ENCODE data around the gene CTNND1. TPM values are rescaled to one million over a fixed set of nuclear protein-coding genes. Genes with fewer than 3 reads are reported as not detected.

The CTNND1 gene
- total and polyA plus RNA-seq, 2 of the 8 experiments (the other 6 are each of a cell fraction or from before 2014, with no cell fraction given) = 91.9 to 164 TPM

- Histone ChIP-seq H2BK20ac (ENCODE audit: low read length) (no peak overlapping the region), H4K8ac (ENCODE audit: extremely low read depth, insufficient read depth, low read length) (no peak overlapping the region; the same call in 1 of the 2 replicates), H4K20me1 (replicated peaks in 1 of 2; ENCODE audit: control insufficient read depth in 1 of 2, insufficient read depth in 2 of 2, low read length in 2 of 2) (peaks cover 3 to 5% of the 10 kb centered on the region in 2 experiments), H2AK5ac (ENCODE audit: low read depth, low read length) (no peak overlapping the region), H3K18ac (ENCODE audit: extremely low read depth, low read length) (no peak overlapping the region), H2BK12ac (ENCODE audit: low read depth, low read length) (no peak overlapping the region), H3K23me2 (ENCODE audit: low read depth, low read length) (no peaks in the 10 kb centered on the region), H3K14ac (ENCODE audit: insufficient read length) (no peak overlapping the region), H2BK120ac (replicated peaks; ENCODE audit: low read depth, low read length) (no peak overlapping the region), H3K9me3 (ENCODE audit: insufficient read depth in 2 of 2, low read depth in 1 of 2, low read length in 1 of 2) (no peaks in the 10 kb centered on the region), H2BK5ac (ENCODE audit: low read depth, low read length) (no peak overlapping the region), H3K4ac (replicated peaks; ENCODE audit: insufficient read length, low read depth, low read length) (no peak overlapping the region), H3K4me1 (replicated peaks in 1 of 4; ENCODE audit: control insufficient read depth in 3 of 4, insufficient read depth in 4 of 4, low read length in 3 of 4) (peaks cover 0 to 2% (median 0%) of the 10 kb centered on the region in 4 experiments; a peak in 1 of 7 replicates), H3K79me1 (ENCODE audit: low read depth, low read length) (peaks cover 10% of the 10 kb centered on the region), H2BK15ac (ENCODE audit: low read length) (no peak overlapping the region), H2AFZ (ENCODE audit: low read length) (no peak overlapping the region), H3K27me3 (replicated peaks in 1 of 4; ENCODE audit: control insufficient read depth in 3 of 4, extremely low read depth in 1 of 4, insufficient read depth in 3 of 4, low read length in 3 of 4) (no peaks in the 10 kb centered on the region), H3K56ac (replicated peaks; ENCODE audit: insufficient read length, low read depth, low read length) (no peak overlapping the region), H3K9ac (replicated peaks in 1 of 4; ENCODE audit: extremely low read depth in 1 of 4, low read depth in 3 of 4, low read length in 3 of 4) (no peak overlapping the region), H3K4me3 (ENCODE audit: extremely low read depth in 1 of 4, insufficient read depth in 2 of 4, low read depth in 3 of 4, low read length in 4 of 4) (no peak overlapping the region), H4K91ac (replicated peaks; ENCODE audit: insufficient read length, low read length) (no peak overlapping the region), H3K23ac (ENCODE audit: insufficient read length) (no peak overlapping the region), H3K27ac (ENCODE audit: low read depth, low read length) (no peak overlapping the region), H4K5ac (ENCODE audit: insufficient read length, low read depth, low read length) (no peak overlapping the region), H3K36me3 (ENCODE audit: control insufficient read depth in 2 of 4, insufficient read depth in 4 of 4, low read length in 3 of 4) (peaks cover 12 to 37% (median 24%) of the 10 kb centered on the region in 4 experiments), H3K4me2 (ENCODE audit: insufficient read depth in 1 of 2, low read depth in 2 of 2, low read length in 2 of 2) (no peak overlapping the region), H3K79me2 (ENCODE audit: control insufficient read depth in 1 of 2, insufficient read depth in 2 of 2, low read length in 2 of 2) (peaks cover 3 to 75% of the 10 kb centered on the region in 2 experiments; a peak in 3 of 4 replicates)
- no peak for TF ChIP-seq CHD2 (IDR thresholded peaks at IDR 0.05; ENCODE audit: low read length)
- TF ChIP-seq SP4 (IDR thresholded peaks at IDR 0.05; ENCODE audit: low read length) = no peak
- TF ChIP-seq NRF1 (IDR thresholded peaks at IDR 0.05; ENCODE audit: low read depth, low read length) = no peak
- TF ChIP-seq BCL11A (IDR thresholded peaks at IDR 0.05; ENCODE audit: low read depth in 2 of 2, low read length in 2 of 2) = no peak
- DNase-seq (ENCODE audit: low read depth in 1 of 2, low spot score in 2 of 2) (no peak), FAIRE-seq (no peak)
- POLR2A ChIA-PET (ENCODE audit: partially characterized antibody) = interaction anchor here (1.0 to 3.0 kb wide), 4 partner anchors 12 to 45 kb away, joined by 3 to 11 read pairs (median 8); partner anchors contain the start of gene CTNND1
- CTCF ChIA-PET (ENCODE audit: partially characterized antibody) = interaction anchor here (0.6 to 1.8 kb wide), 4 partner anchors 9 to 121 kb away, joined by 3 to 4 read pairs (median 4); no protein-coding TSS in a partner anchor
- 88% methylated on average over 8 of the region's 8 CpGs; no CpG with 5 or more reads in 1 of the 2 experiments for WGBS, 2 experiments (ENCODE audit: extremely low coverage in 1 of 2, insufficient coverage in 1 of 2, insufficient read length in 1 of 2, insufficient replicate concordance in 2 of 2, low coverage in 1 of 2, low lambda C conversion rate in 2 of 2, missing lambda C conversion rate in 1 of 2)
Measured at GRCh38 chr11:57793351-57794115, 31.9 kb downstream of the CTNND1 start.
